CD4-positive, alpha-beta memory T cell (primary cell): ENCODE measurements around the gene HOMEZ. TPM values are rescaled to one million over a fixed set of nuclear protein-coding genes. Genes with fewer than 3 reads are reported as not detected.

Experiments used
- CTCF ChIA-PET: fragments of 350-600 bp; sonication (Branson Sonifier 250); formaldehyde crosslinking; loops from one replicate; lab custom pipeline; 2021; ENCODE audit warnings: inconsistent platforms; ENCODE audit not compliant: partially characterized antibody; lab: Charles Lee
- POLR2A ChIA-PET: fragments of 350-600 bp; sonication (Branson Sonifier 250); formaldehyde crosslinking; loops from one replicate; lab custom pipeline; 2021; ENCODE audit not compliant: partially characterized antibody; lab: Charles Lee
- DNase-seq, 5 donors: peaks; one replicate each; pipeline versions ENCODE4 v3.0.0 to v3.0.0-alpha.2; 2020 to 2022; ENCODE audit warnings: mixed read lengths in 1 of 5
- H3K27ac ChIP-seq: one replicate; pipeline ENCODE4 v1.7.0; 2013; ENCODE audit warnings: low read depth, low read length
- H3K27me3 ChIP-seq: 2 replicates; pipeline ENCODE4 v1.7.0; 2013; ENCODE audit warnings: mild to moderate bottlenecking, low read length, moderate library complexity; ENCODE audit not compliant: insufficient read depth
- H3K36me3 ChIP-seq: 2 replicates; pipeline ENCODE4 v1.7.0; 2013; ENCODE audit warnings: mild to moderate bottlenecking, low read length, moderate library complexity; ENCODE audit not compliant: insufficient read depth
- H3K4me1 ChIP-seq: 2 replicates; pipeline ENCODE4 v1.7.0; 2013; ENCODE audit warnings: mild to moderate bottlenecking, low read length, moderate library complexity; ENCODE audit not compliant: insufficient read depth
- H3K4me3 ChIP-seq, 2 donors: one replicate each; pipeline ENCODE4 v1.7.0; 2013; ENCODE audit warnings: low read length in 2 of 2, mild to moderate bottlenecking in 1 of 2
- H3K9me3 ChIP-seq, 2 donors: one replicate each; pipeline ENCODE4 v1.7.0; 2013; ENCODE audit warnings: low read length in 2 of 2, control low read depth in 1 of 2; ENCODE audit not compliant: control insufficient read depth in 1 of 2
- H3K27ac Mint-ChIP-seq, 7 donors: one replicate each; pipeline ENCODE4 v1.8.0; 2020 to 2021; ENCODE audit warnings: mixed read lengths in 7 of 7, mild to moderate bottlenecking in 6 of 7, inconsistent platforms in 3 of 7, moderate library complexity in 3 of 7
- H3K27me3 Mint-ChIP-seq, 2 donors: one replicate each; pipeline ENCODE4 v1.8.0; 2020 to 2021; ENCODE audit warnings: mixed read lengths in 2 of 2
- H3K36me3 Mint-ChIP-seq, 2 donors: one replicate each; pipeline ENCODE4 v1.8.0; 2020 to 2021; ENCODE audit warnings: mixed read lengths in 2 of 2, inconsistent platforms in 1 of 2, mild to moderate bottlenecking in 1 of 2
- H3K4me1 Mint-ChIP-seq, 4 donors: one replicate each; pipeline ENCODE4 v1.8.0; 2020 to 2021; ENCODE audit warnings: mixed read lengths in 4 of 4, mild to moderate bottlenecking in 1 of 4
- H3K4me3 Mint-ChIP-seq, 8 donors: one replicate each; pipeline ENCODE4 v1.8.0; 2020 to 2021; ENCODE audit warnings: mixed read lengths in 8 of 8, mild to moderate bottlenecking in 7 of 8, moderate library complexity in 6 of 8, inconsistent platforms in 3 of 8
- H3K9me3 Mint-ChIP-seq, 8 donors: one replicate each; pipeline ENCODE4 v1.8.0; 2020 to 2021; ENCODE audit warnings: mixed read lengths in 8 of 8, mild to moderate bottlenecking in 5 of 8, inconsistent platforms in 3 of 8, moderate library complexity in 1 of 8
- intact Hi-C: fragments of 100-400 bp; cut with micrococcal nuclease; formaldehyde crosslinking; loops from one replicate; pipeline ENCODE4 v1.15.1; 2023
- polyA plus RNA-seq, 2 donors: library from polyadenylated mRNA; unstranded; fragments of 300-500 nt; fragmentation: Illumina TruSeq; gene quantifications; one replicate each; pipeline ENCODE4 v1.2.3, GENCODE V29; 2021
- total RNA-seq, 2 experiments: library from RNA; stranded (reverse); gene quantifications; one replicate each; pipeline ENCODE4 v1.2.3, GENCODE V29; 2021

Gene HOMEZ
- total and polyA plus RNA-seq, 4 experiments from 2014 or later = 1.5 to 21.7 (median 13.4) TPM

DNA sequence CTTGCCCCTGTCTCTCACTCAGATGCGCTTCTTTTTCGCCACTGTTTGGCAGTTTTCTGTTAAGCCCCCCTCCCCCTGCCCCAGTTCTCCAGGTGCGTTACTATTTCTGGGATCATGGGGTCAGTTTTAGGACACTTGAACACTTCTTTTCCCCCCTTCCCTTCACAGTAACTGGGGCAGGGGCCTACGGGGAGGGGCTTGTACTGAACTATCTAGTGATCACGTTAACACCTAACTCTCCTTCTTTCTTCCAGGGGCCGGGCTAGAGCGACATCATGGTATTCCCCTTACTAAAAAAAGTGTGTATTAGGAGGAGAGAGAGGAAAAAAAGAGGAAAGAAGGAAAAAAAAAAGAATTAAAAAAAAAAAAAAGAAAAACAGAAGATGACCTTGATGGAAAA lies 39.1 kb upstream of the HOMEZ start:
- ChIA-PET CTCF (interaction anchor here (1.2 kb wide), 1 partner anchor 128 kb away, joined by 3 read pairs; no protein-coding TSS in a partner anchor), POLR2A (interaction anchor here (0.6 to 9.1 kb wide), 2 partner anchors 20 to 1812 kb away, joined by 4 to 373 read pairs; partner anchors contain the start of genes BCL2L2 and PPP1R3E)
- Mint-ChIP-seq H3K4me1 (peaks cover 20 to 35% (median 25%) of the 10 kb centered on the region in 4 donors), H3K36me3 (peaks cover 26 to 45% of the 10 kb centered on the region in 2 donors), H3K27me3 (no peaks in the 10 kb centered on the region), H3K9me3 (no peaks in the 10 kb centered on the region), H3K4me3 (no peak overlapping the region), H3K27ac (peak overlapping the region in 1 of 7 donors; percentile 8)
- Histone ChIP-seq H3K4me3 (no peak overlapping the region), H3K27me3 (no peaks in the 10 kb centered on the region), H3K4me1 (peaks cover 26% of the 10 kb centered on the region), H3K9me3 (no peaks in the 10 kb centered on the region), H3K36me3 (peaks cover 18% of the 10 kb centered on the region), H3K27ac (no peak overlapping the region)
- no peak for DNase-seq
- intact Hi-C loops = loop anchor here (10.0 kb wide), 1 partner anchor 730 kb away; the partner anchor contains the start of gene ABHD4

DNA sequence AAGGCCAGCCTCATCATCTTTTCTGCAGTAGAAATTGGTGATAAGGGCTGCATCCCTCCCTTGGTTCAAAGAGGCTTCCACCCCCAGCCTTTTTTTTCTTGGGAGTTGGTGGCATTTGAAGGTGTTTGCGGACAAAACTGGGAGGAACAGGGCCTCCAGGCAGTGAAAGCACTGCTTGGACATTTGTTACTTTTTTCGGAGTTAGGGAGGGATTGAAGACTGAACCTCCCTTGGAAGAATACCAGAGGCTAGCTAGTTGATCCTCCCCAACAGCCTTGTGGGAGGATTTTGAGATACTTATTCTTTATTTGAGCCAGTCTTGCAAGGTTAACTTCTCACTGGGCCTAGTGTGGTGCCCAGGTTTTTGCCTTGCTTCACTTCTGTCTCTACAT lies 38.5 kb upstream of the HOMEZ start:
- H3K4me1 ChIP-seq = peaks cover 29% of the 10 kb centered on the region
- Mint-ChIP-seq H3K4me1 (peaks cover 22 to 40% (median 29%) of the 10 kb centered on the region in 4 donors), H3K4me3 (no peak overlapping the region), H3K36me3 (peaks cover 26 to 45% of the 10 kb centered on the region in 2 donors), H3K9me3 (peaks cover 0 to 2% (median 0%) of the 10 kb centered on the region in 8 donors), H3K27me3 (peaks cover 0 to 2% of the 10 kb centered on the region in 2 donors), H3K27ac (no peak overlapping the region)
- no peak for DNase-seq
- H3K27me3 ChIP-seq = no peaks in the 10 kb centered on the region
- H3K27ac ChIP-seq = no peak overlapping the region
- ChIA-PET POLR2A (interaction anchor here (9.1 kb wide), 1 partner anchor 20 kb away, joined by 373 read pairs; the partner anchor contains the start of genes BCL2L2 and PPP1R3E), CTCF (interaction anchor here (1.2 to 1.7 kb wide), 2 partner anchors 30 to 129 kb away, joined by 3 to 5 read pairs; no protein-coding TSS in a partner anchor)
- no peaks in the 10 kb centered on the region for H3K9me3 ChIP-seq
- no peak overlapping the region for H3K4me3 ChIP-seq
- intact Hi-C loops = loop anchor here (10.0 kb wide), 1 partner anchor 730 kb away; the partner anchor contains the start of gene ABHD4
- H3K36me3 ChIP-seq = peaks cover 18% of the 10 kb centered on the region

DNA sequence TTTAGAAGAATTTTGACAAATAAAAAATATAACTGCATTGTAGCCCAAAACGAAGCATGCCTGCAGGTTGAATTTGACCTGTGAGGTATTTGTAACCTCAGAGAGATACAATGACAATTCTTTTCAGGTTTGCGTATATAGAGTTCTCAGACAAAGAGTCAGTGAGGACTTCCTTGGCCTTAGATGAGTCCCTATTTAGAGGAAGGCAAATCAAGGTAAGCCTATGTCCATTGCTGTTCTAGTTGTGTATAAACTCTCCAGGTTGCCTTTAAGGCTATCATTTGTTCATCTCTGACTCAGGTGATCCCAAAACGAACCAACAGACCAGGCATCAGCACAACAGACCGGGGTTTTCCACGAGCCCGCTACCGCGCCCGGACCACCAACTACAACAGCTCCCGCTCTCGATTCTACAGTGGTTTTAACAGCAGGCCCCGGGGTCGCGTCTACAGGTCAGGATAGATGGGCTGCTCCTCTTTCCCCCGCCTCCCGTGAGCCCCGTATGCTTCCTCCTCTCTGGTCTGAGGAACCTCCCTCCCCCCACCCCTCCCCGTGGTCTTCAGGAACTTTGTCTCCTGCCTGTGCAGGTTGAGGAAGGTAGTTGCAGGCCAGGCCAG lies 38.0 kb upstream of the HOMEZ start:
- DNase-seq = no peak
- CTCF ChIA-PET = interaction anchor here (1.2 to 2.5 kb wide), 5 partner anchors 30 to 205 kb away, joined by 3 to 12 read pairs (median 7); partner anchors contain the start of genes CEBPE and HOMEZ
- POLR2A ChIA-PET = interaction anchor here (3.6 to 9.1 kb wide), 2 partner anchors 19 to 31 kb away, joined by 23 to 373 read pairs; partner anchors contain the start of genes BCL2L2 and PPP1R3E
- Histone ChIP-seq H3K4me1 (peaks cover 29% of the 10 kb centered on the region), H3K27me3 (no peaks in the 10 kb centered on the region), H3K9me3 (no peaks in the 10 kb centered on the region), H3K36me3 (peaks cover 18% of the 10 kb centered on the region), H3K4me3 (no peak overlapping the region), H3K27ac (no peak overlapping the region)
- Mint-ChIP-seq H3K4me3 (no peak overlapping the region), H3K36me3 (peaks cover 26 to 45% of the 10 kb centered on the region in 2 donors), H3K9me3 (peaks cover 0 to 2% (median 0%) of the 10 kb centered on the region in 8 donors), H3K27me3 (peaks cover 0 to 2% of the 10 kb centered on the region in 2 donors), H3K27ac (peak overlapping the region in 2 of 7 donors; percentile 17 to 90), H3K4me1 (peaks cover 22 to 41% (median 29%) of the 10 kb centered on the region in 4 donors)
- intact Hi-C loops = loop anchor here (10.0 kb wide), 1 partner anchor 729 kb away; the partner anchor contains the start of gene ABHD4

DNA sequence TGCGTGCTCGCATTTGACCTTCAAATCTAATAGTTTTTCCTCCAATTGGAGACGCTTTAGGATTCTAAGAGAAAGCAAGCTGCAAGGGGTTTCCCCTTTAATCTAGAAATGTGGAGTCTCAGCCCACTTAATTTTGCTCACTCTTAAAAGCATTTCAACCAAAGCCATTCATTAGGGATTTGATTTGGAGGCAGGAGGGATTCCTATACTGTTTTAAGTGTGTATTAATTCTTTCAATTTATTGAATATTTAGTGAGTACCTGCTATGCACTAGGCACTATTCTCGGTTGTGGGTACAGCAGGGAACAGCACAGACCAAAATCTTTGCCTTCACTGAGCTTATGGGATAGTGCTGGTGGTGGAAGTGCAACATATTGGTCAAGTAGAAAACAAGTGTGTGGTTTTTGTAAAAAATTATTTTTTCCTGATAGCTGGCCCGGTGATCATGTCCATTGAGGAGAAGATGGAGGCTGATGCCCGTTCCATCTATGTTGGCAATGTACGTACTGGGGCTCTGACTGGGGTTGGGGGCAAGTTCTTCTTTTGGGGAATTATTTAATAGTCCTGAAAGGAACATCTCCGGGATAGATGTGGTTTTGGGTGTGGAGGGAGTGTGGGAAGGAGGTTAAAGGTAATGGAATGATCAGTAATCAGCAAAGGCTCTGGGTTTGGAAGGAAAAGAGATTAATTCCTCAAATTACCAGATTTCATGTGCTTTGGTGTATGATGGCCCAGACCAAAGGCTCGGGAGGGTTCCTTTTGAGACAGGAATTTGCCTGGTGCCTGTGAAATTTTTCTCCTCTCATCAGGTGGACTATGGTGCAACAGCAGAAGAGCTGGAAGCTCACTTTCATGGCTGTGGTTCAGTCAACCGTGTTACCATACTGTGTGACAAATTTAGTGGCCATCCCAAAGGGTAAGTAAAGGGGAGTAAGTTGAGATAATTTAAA lies 36.9 kb upstream of the HOMEZ start:
- no peaks in the 10 kb centered on the region for H3K9me3 ChIP-seq
- Mint-ChIP-seq H3K27ac (peak overlapping the region; percentile 89 to 96 (median 93)), H3K36me3 (peaks cover 26 to 43% of the 10 kb centered on the region in 2 donors), H3K27me3 (peaks cover 0 to 2% of the 10 kb centered on the region in 2 donors), H3K4me1 (peaks cover 20 to 39% (median 28%) of the 10 kb centered on the region in 4 donors), H3K4me3 (peak overlapping the region; percentile 90 to 92 (median 92)), H3K9me3 (peaks cover 0 to 2% (median 0%) of the 10 kb centered on the region in 8 donors)
- intact Hi-C loops = loop anchor here (10.0 kb wide), 1 partner anchor 728 kb away; the partner anchor contains the start of gene ABHD4
- DNase-seq = no peak
- no peaks in the 10 kb centered on the region for H3K27me3 ChIP-seq
- ChIA-PET POLR2A (interaction anchor here (1.0 to 9.1 kb wide), 9 partner anchors 12 to 404 kb away, joined by 3 to 373 read pairs (median 19); partner anchors contain the start of genes ACIN1, BCL2L2, C14orf119 and HOMEZ), CTCF (interaction anchor here (1.0 to 5.7 kb wide), 15 partner anchors 10 to 246 kb away, joined by 3 to 93 read pairs (median 5); partner anchors contain the start of genes ACIN1, C14orf119, CEBPE and HOMEZ)
- peaks cover 18% of the 10 kb centered on the region for H3K36me3 ChIP-seq
- H3K27ac ChIP-seq = peak overlapping the region; percentile 72
- H3K4me1 ChIP-seq = peaks cover 29% of the 10 kb centered on the region
- peak overlapping the region; percentile 63 to 98 for H3K4me3 ChIP-seq

DNA sequence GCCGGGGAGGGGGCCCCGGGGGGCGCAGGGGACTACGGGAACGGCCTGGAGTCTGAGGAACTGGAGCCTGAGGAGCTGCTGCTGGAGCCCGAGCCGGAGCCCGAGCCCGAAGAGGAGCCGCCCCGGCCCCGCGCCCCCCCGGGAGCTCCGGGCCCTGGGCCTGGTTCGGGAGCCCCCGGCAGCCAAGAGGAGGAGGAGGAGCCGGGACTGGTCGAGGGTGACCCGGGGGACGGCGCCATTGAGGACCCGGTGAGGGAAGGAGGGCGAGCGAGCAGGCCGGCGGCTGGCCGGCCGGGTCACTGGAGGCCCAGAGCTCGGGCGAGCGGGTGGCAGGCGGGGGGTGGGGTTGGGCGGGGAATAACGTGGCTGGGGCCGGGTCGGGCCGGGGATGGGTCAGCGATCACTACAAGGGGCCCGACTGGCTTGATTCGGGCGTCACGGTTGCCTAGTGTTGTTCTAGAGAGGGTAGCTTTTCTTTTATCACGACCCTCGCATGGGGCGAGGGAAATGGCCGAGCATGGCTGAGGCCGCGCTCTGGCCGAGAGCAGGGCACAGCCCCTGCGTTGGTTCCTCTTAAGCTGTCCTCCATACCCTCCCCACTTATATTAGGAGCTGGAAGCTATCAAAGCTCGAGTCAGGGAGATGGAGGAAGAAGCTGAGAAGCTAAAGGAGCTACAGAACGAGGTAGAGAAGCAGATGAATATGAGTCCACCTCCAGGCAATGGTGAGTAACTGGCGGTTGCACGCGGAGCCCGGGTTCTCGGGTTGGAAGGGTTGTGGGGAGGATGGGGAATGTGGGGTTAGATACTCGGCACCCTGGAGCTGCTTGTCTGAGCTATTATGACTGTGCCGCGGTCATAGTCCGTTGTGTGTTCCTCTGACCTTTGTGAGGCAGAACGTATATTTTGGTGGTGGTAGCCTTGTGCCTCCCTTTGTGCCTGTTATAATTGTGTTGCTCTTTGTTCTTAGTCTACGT lies 35.9 kb upstream of the HOMEZ start:
- Mint-ChIP-seq H3K27me3 (peaks cover 0 to 2% of the 10 kb centered on the region in 2 donors), H3K36me3 (peaks cover 26 to 43% of the 10 kb centered on the region in 2 donors), H3K9me3 (peaks cover 0 to 2% (median 0%) of the 10 kb centered on the region in 8 donors), H3K4me1 (peaks cover 20 to 37% (median 28%) of the 10 kb centered on the region in 4 donors), H3K27ac (peak overlapping the region; percentile 89 to 96 (median 93)), H3K4me3 (peak overlapping the region; percentile 90 to 92 (median 92))
- Histone ChIP-seq H3K4me3 (peak overlapping the region; percentile 63 to 98), H3K4me1 (peaks cover 29% of the 10 kb centered on the region), H3K27ac (peak overlapping the region; percentile 72), H3K9me3 (no peaks in the 10 kb centered on the region), H3K27me3 (no peaks in the 10 kb centered on the region), H3K36me3 (peaks cover 18% of the 10 kb centered on the region)
- peak; percentile 25 to 74 (median 34) for DNase-seq
- intact Hi-C loops = loop anchor here (1.0 to 10.0 kb wide), 7 partner anchors 21 to 727 kb away; partner anchors contain the start of genes ABHD4, AP1G2, HOMEZ and NGDN
- ChIA-PET CTCF (interaction anchor here (1.0 to 5.7 kb wide), 21 partner anchors 9 to 392 kb away, joined by 3 to 93 read pairs (median 5); partner anchors contain the start of genes ACIN1, C14orf119, CEBPE and HOMEZ), POLR2A (interaction anchor here (0.9 to 9.1 kb wide), 26 partner anchors 11 to 1121 kb away, joined by 3 to 373 read pairs (median 5); partner anchors contain the start of genes ACIN1, AP1G2, BCL2L2 and C14orf119)
